MM.1S (cell line): Measurements from ENCODE around the gene KHDRBS2.

Experiments used
- DNase-seq: peaks from one replicate; pipeline ENCODE4 v3.0.0-alpha.2; 2015
- H2AFZ ChIP-seq: fragments of 300-600 bp; sonication (generic); 2 replicates; pipeline ENCODE4 v1.6.0; 2016; ENCODE audit warnings: antibody characterized with exemption, low read length
- H3F3A ChIP-seq: fragments of 300-600 bp; sonication (generic); 2 replicates; pipeline ENCODE4 v1.6.1; 2016; ENCODE audit warnings: mild to moderate bottlenecking, antibody characterized with exemption, low read length, moderate library complexity, mixed read lengths; ENCODE audit not compliant: insufficient read depth
- H3K27ac ChIP-seq: fragments of 300-600 bp; sonication (generic); 2 replicates; pipeline ENCODE4 v1.5.1; 2016; ENCODE audit warnings: mild to moderate bottlenecking, low read length
- H3K27me3 ChIP-seq: fragments of 300-600 bp; sonication (generic); replicated peaks from 2 replicates; pipeline ENCODE4 v1.6.0; 2016; ENCODE audit warnings: low read length; ENCODE audit not compliant: insufficient read depth
- H3K36me3 ChIP-seq: fragments of 300-600 bp; sonication (generic); replicated peaks from 2 replicates; pipeline ENCODE4 v1.6.1; 2016; ENCODE audit warnings: mild to moderate bottlenecking, low read length, mixed read lengths; ENCODE audit not compliant: insufficient read depth
- H3K4me1 ChIP-seq: fragments of 300-600 bp; sonication (generic); 2 replicates; pipeline ENCODE4 v1.6.1; 2016; ENCODE audit warnings: low read length, mixed read lengths
- H3K4me2 ChIP-seq: fragments of 300-600 bp; sonication (generic); 2 replicates; pipeline ENCODE4 v1.6.0; 2016; ENCODE audit warnings: low read depth, low read length
- H3K4me3 ChIP-seq: fragments of 300-600 bp; sonication (generic); 2 replicates; pipeline ENCODE4 v1.5.1; 2016; ENCODE audit warnings: low read length, mixed read lengths
- H3K79me2 ChIP-seq: fragments of 300-600 bp; sonication (generic); 2 replicates; pipeline ENCODE4 v1.6.1; 2016; ENCODE audit warnings: mixed run types, low read length, mixed read lengths
- H3K9ac ChIP-seq: fragments of 300-600 bp; sonication (generic); 2 replicates; pipeline ENCODE4 v1.6.1; 2016; ENCODE audit warnings: low read length, mixed read lengths
- H3K9me2 ChIP-seq: fragments of 300-600 bp; sonication (generic); replicated peaks from 2 replicates; pipeline ENCODE4 v1.6.1; 2016; ENCODE audit warnings: mild to moderate bottlenecking, low read length, mixed read lengths; ENCODE audit not compliant: insufficient read depth
- H3K9me3 ChIP-seq: fragments of 300-600 bp; sonication (generic); replicated peaks from 2 replicates; pipeline ENCODE4 v1.6.1; 2016; ENCODE audit warnings: mild to moderate bottlenecking, low read length, mixed read lengths; ENCODE audit not compliant: insufficient read depth
- H4K20me1 ChIP-seq: fragments of 300-600 bp; sonication (generic); 2 replicates; pipeline ENCODE4 v1.6.1; 2016; ENCODE audit warnings: mild to moderate bottlenecking, low read length, moderate library complexity, mixed read lengths; ENCODE audit not compliant: insufficient read depth
- EZH2 ChIP-seq: fragments of 300-600 bp; sonication (generic); optimal IDR thresholded peaks from 2 replicates; pipeline ENCODE3; 2017; ENCODE audit warnings: low read depth, mild to moderate bottlenecking, antibody characterized with exemption, low read length, mixed read lengths
- EZH2phosphoT487 ChIP-seq: fragments of 300-600 bp; sonication (generic); IDR thresholded peaks from 2 replicates; pipeline ENCODE4 v1.6.1; 2018; ENCODE audit warnings: antibody characterized with exemption, low read length
- TF ChIP-seq, protein P1 (sequence below): fragments of 300-600 bp; sonication (generic); IDR thresholded peaks from 2 replicates; pipeline ENCODE4 v1.5.1; 2016; ENCODE audit warnings: antibody characterized with exemption, low read length, mixed read lengths

The KHDRBS2 gene

DNA sequence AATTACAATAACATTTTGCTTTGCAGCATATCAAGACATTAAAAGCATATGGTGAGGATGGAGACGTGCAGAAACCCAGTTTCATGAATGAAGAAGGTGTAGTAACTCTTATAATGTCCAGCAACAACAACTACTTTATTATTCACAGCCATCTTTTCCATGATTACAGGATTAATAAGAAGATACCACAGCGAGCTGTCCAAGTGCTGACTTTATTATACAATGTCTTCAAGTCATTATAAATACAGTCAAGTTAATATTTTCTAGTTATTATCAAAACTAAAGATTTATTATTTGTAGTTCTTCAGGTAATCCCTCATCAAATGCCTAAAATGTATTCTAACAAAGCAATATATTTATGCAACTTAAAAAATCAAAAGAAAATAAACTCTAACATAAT is 2.5 kb upstream of the KHDRBS2 start:
- Histone ChIP-seq H3K36me3 (no peaks in the 10 kb centered on the region), H3K4me1 (peaks cover 6% of the 10 kb centered on the region; the same call in 1 of the 2 replicates), H2AFZ (no peak overlapping the region), H3K4me2 (no peak overlapping the region), H3K27me3 (no peaks in the 10 kb centered on the region), H4K20me1 (no peaks in the 10 kb centered on the region), H3K79me2 (no peaks in the 10 kb centered on the region), H3F3A (no peaks in the 10 kb centered on the region), H3K4me3 (no peak overlapping the region), H3K9me2 (no peaks in the 10 kb centered on the region), H3K27ac (no peak overlapping the region), H3K9ac (no peak overlapping the region), H3K9me3 (no peaks in the 10 kb centered on the region)
- no peak for DNase-seq
- TF ChIP-seq EZH2phosphoT487 = no peak
- TF ChIP-seq EZH2 = no peak
- TF ChIP-seq, protein P1, sequence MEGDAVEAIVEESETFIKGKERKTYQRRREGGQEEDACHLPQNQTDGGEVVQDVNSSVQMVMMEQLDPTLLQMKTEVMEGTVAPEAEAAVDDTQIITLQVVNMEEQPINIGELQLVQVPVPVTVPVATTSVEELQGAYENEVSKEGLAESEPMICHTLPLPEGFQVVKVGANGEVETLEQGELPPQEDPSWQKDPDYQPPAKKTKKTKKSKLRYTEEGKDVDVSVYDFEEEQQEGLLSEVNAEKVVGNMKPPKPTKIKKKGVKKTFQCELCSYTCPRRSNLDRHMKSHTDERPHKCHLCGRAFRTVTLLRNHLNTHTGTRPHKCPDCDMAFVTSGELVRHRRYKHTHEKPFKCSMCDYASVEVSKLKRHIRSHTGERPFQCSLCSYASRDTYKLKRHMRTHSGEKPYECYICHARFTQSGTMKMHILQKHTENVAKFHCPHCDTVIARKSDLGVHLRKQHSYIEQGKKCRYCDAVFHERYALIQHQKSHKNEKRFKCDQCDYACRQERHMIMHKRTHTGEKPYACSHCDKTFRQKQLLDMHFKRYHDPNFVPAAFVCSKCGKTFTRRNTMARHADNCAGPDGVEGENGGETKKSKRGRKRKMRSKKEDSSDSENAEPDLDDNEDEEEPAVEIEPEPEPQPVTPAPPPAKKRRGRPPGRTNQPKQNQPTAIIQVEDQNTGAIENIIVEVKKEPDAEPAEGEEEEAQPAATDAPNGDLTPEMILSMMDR = no peak

DNA sequence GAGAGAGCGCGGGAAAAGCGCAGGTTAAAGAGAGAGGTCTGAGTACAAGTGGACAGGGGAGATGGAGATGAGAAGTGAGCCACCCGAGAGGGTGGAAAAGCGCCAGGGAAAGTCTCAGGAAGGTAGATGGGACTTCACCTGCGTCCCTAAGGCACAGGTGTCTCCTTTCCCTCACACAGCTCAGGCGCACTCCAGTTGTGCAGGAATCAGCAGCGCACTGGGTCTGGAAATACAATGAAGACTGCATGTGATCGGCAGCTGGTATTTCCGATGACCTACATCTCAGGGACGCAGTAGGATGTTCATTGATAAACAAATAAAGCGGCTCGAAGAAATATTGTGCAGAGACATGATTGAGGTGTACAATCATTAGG is 432 bp upstream of the KHDRBS2 start:
- no peaks in the 10 kb centered on the region for H3K36me3 ChIP-seq
- peak overlapping the region; percentile 91 for H2AFZ ChIP-seq
- H3F3A ChIP-seq = no peaks in the 10 kb centered on the region
- H3K79me2 ChIP-seq = no peaks in the 10 kb centered on the region
- no peaks in the 10 kb centered on the region for H4K20me1 ChIP-seq
- no peak overlapping the region for H3K27ac ChIP-seq
- peak; percentile 19 for DNase-seq
- H3K4me2 ChIP-seq = peak overlapping the region; percentile 94
- peak overlapping the region; percentile 86 for H3K4me3 ChIP-seq
- H3K9ac ChIP-seq = peak overlapping the region; percentile 56; the same call in 1 of the 2 replicates
- H3K9me3 ChIP-seq = no peaks in the 10 kb centered on the region
- H3K9me2 ChIP-seq = no peaks in the 10 kb centered on the region
- no peak for TF ChIP-seq EZH2
- TF ChIP-seq, protein P1 = no peak
- TF ChIP-seq EZH2phosphoT487 = no peak
- H3K4me1 ChIP-seq = peaks cover 10% of the 10 kb centered on the region; the same call in 1 of the 2 replicates
- no peaks in the 10 kb centered on the region for H3K27me3 ChIP-seq

DNA sequence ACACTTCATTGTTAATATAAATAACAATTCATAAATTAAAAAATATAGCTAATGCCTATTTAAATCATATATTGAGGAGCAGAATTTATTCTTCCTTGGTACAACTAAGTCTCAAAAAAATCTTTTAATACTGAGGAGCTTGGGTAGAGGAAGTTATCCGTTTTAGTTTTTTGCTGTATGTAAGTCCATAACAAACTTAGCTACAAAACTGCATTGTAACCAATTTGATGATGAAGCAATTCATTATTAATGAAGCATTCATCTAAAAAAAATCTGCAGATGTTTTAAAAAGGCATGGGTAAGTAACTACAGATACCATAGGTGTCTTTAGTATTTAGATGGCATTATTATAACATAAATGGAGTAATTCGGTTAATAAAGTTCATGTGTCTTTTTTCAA is 1.3 kb downstream of the KHDRBS2 start:
- Histone ChIP-seq H3F3A (no peaks in the 10 kb centered on the region), H3K4me1 (peaks cover 10% of the 10 kb centered on the region; the same call in 1 of the 2 replicates), H3K4me3 (peak overlapping the region; percentile 86), H3K9me3 (no peaks in the 10 kb centered on the region), H3K27me3 (no peaks in the 10 kb centered on the region), H3K36me3 (no peaks in the 10 kb centered on the region), H3K4me2 (peak overlapping the region; percentile 94), H2AFZ (no peak overlapping the region), H3K9ac (peak overlapping the region; percentile 61; the same call in 1 of the 2 replicates), H3K9me2 (no peaks in the 10 kb centered on the region), H3K27ac (no peak overlapping the region), H4K20me1 (no peaks in the 10 kb centered on the region), H3K79me2 (no peaks in the 10 kb centered on the region)
- no peak for TF ChIP-seq EZH2phosphoT487
- TF ChIP-seq, protein P1 = no peak
- TF ChIP-seq EZH2 = no peak
- no peak for DNase-seq
